Measurements from ENCODE around the gene DNAJB13. TPM values are rescaled to one million over a fixed set of nuclear protein-coding genes. Genes with fewer than 3 reads are reported as not detected.

Gene DNAJB13
- total RNA-seq (2022; extraction: Qiagen RNA extraction): 0.47 to 0.87 TPM (median 0.68 TPM) in 5 replicates

GRCh38 chr11:73950869-73951710, at the start of gene DNAJB13:
Gene DNAJB13 (plus strand): TSS chr11:73951026. CDS start chr11:73951070, 44 bp downstream.

GRCh38 chr11:73982595-73982989, 31.8 kb downstream of the DNAJB13 start, which contains the start of gene UCP2:
Gene UCP2 (minus strand): TSS chr11:73982843. CDS start chr11:73978378, 4,465 bp downstream.

GRCh38 chr11:74008373-74009229, 57.8 kb downstream of the DNAJB13 start, which contains the start of gene UCP3:
Gene UCP3 (minus strand): TSS chr11:74009085. CDS start chr11:74007042, 2,043 bp downstream.

Other genes starting within 250 kb of the DNAJB13 start
- gene RAB6A, start 190.0 kb upstream of the DNAJB13 start, total RNA-seq (2022; extraction: Qiagen RNA extraction): 50.9 to 73.7 TPM (median 63.8 TPM) in 5 replicates
- gene MRPL48, start 163.2 kb upstream of the DNAJB13 start, total RNA-seq (2022; extraction: Qiagen RNA extraction): 46.9 to 58.6 TPM (median 48.8 TPM) in 5 replicates
- gene COA4, start 74.2 kb upstream of the DNAJB13 start, total RNA-seq (2022; extraction: Qiagen RNA extraction): 117 to 137 TPM (median 128 TPM) in 5 replicates
- 11.7 to 12.5 TPM (median 11.9 TPM) in 5 replicates for gene PAAF1, start 74.0 kb upstream of the DNAJB13 start, total RNA-seq (2022; extraction: Qiagen RNA extraction)
- gene UCP2, start 31.8 kb downstream of the DNAJB13 start, total RNA-seq (2022; extraction: Qiagen RNA extraction): 82.4 to 114 TPM (median 86.2 TPM) in 5 replicates
- 0.89 to 2.0 TPM (median 1.2 TPM) in 5 replicates for gene UCP3, start 58.1 kb downstream of the DNAJB13 start, total RNA-seq (2022; extraction: Qiagen RNA extraction)
- gene C2CD3, start 220.0 kb downstream of the DNAJB13 start, total RNA-seq (2022; extraction: Qiagen RNA extraction): 15.0 to 19.4 TPM (median 16.1 TPM) in 5 replicates
- 53.9 to 56.1 TPM (median 55.9 TPM) in 5 replicates for gene PPME1, start 220.3 kb downstream of the DNAJB13 start, total RNA-seq (2022; extraction: Qiagen RNA extraction)

Measured in A549 treated with Hydrocortisone at 1 μM for 4 hours (cell line).